HEK293T (cell line): Measurements from ENCODE around the gene OR2M2.

Source experiments
- CTCF ChIA-PET: fragments of 350-600 bp; formaldehyde crosslinking; extraction: SDS; loops from one replicate; lab custom pipeline; 2021; ENCODE audit warnings: antibody characterized with exemption, inconsistent platforms; lab: Yijun Ruan, JAX
- POLR2A ChIA-PET: fragments of 350-600 bp; formaldehyde crosslinking; extraction: SDS; loops from one replicate; lab custom pipeline; 2020; ENCODE audit warnings: antibody characterized with exemption, inconsistent platforms; lab: Yijun Ruan, JAX
- DNase-seq: peaks from one replicate; pipeline ENCODE4 v3.0.0; 2012; ENCODE audit warnings: mixed read lengths; ENCODE audit errors: extremely low spot score
- ARNT ChIP-seq: fragments of 450-650 bp; IDR thresholded peaks from 2 replicates; pipeline ENCODE4 v1.6.1; 2017; ENCODE audit warnings: mild to moderate bottlenecking
- BHLHE40 ChIP-seq: fragments of 450-650 bp; IDR thresholded peaks from 2 replicates; pipeline ENCODE4 v1.6.1; 2016; ENCODE audit warnings: mild to moderate bottlenecking, moderate library complexity, borderline replicate concordance
- CTBP1 ChIP-seq: fragments of 450-650 bp; IDR thresholded peaks from 2 replicates; pipeline ENCODE4 v1.6.1; 2016; ENCODE audit warnings: borderline replicate concordance
- ELF4 ChIP-seq: fragments of 450-650 bp; IDR thresholded peaks from 2 replicates; pipeline ENCODE4 v1.6.1; 2017; ENCODE audit warnings: antibody characterized with exemption
- FOXA1 ChIP-seq: fragments of 450-650 bp; IDR thresholded peaks from 2 replicates; pipeline ENCODE4 v1.6.1; 2016; ENCODE audit warnings: mild to moderate bottlenecking
- FOXK2 ChIP-seq: fragments of 450-650 bp; IDR thresholded peaks from 2 replicates; pipeline ENCODE4 v1.6.1; 2016; ENCODE audit warnings: mild to moderate bottlenecking
- FOXM1 ChIP-seq: fragments of 450-650 bp; IDR thresholded peaks from 2 replicates; pipeline ENCODE4 v1.6.1; 2017; ENCODE audit warnings: mild to moderate bottlenecking, borderline replicate concordance
- HDGF ChIP-seq: fragments of 450-650 bp; IDR thresholded peaks from 2 replicates; pipeline ENCODE4 v1.6.1; 2017; ENCODE audit warnings: antibody characterized with exemption, borderline replicate concordance
- L3MBTL2 ChIP-seq: fragments of 450-650 bp; conservative IDR thresholded peaks from 2 replicates; pipeline ENCODE4 v1.6.1; 2016; ENCODE audit warnings: mild to moderate bottlenecking
- LEF1 ChIP-seq: fragments of 450-650 bp; IDR thresholded peaks from 2 replicates; pipeline ENCODE4 v1.6.1; 2017; ENCODE audit warnings: mild to moderate bottlenecking, borderline replicate concordance
- NFRKB ChIP-seq: fragments of 450-650 bp; IDR thresholded peaks from 2 replicates; pipeline ENCODE4 v1.6.1; 2016; ENCODE audit warnings: mild to moderate bottlenecking, moderate library complexity
- SP1 ChIP-seq: fragments of 450-650 bp; IDR thresholded peaks from 2 replicates; pipeline ENCODE4 v1.6.1; 2017
- SUZ12 ChIP-seq: fragments of 450-650 bp; IDR thresholded peaks from 2 replicates; pipeline ENCODE4 v1.6.1; 2016; ENCODE audit warnings: mild to moderate bottlenecking
- TARDBP ChIP-seq: fragments of 450-650 bp; IDR thresholded peaks from 2 replicates; pipeline ENCODE4 v1.6.1; 2016
- ZNF384 ChIP-seq: fragments of 450-650 bp; IDR thresholded peaks from 2 replicates; pipeline ENCODE4 v1.6.1; 2016
- TF ChIP-seq, protein P1 (sequence below): fragments of 450-650 bp; IDR thresholded peaks from 2 replicates; pipeline ENCODE4 v1.6.1; 2016

Gene OR2M2

DNA sequence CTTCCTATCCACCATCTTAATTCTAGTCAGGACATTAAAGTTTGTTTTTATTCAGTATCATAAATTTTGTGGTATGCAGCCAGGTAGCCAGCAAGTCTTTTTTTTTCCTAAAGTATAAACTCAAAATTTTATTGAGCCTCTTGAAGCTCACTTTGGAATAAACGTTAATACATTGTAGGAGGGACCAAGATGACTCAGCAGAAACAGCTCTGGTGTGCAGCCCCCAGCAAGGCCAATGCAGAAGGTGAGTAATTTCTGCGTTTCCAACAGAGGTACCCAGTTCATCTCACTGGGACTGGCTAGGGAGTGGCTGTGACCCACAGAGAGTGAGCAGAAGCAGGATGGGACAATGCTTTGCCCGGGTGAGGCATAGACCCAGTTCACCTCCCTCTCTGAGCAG lies 12.7 kb downstream of the OR2M2 start:
- no peak for TF ChIP-seq CTBP1
- TF ChIP-seq TARDBP: no peak
- no peak for TF ChIP-seq BHLHE40
- TF ChIP-seq LEF1: no peak
- TF ChIP-seq, protein P1, sequence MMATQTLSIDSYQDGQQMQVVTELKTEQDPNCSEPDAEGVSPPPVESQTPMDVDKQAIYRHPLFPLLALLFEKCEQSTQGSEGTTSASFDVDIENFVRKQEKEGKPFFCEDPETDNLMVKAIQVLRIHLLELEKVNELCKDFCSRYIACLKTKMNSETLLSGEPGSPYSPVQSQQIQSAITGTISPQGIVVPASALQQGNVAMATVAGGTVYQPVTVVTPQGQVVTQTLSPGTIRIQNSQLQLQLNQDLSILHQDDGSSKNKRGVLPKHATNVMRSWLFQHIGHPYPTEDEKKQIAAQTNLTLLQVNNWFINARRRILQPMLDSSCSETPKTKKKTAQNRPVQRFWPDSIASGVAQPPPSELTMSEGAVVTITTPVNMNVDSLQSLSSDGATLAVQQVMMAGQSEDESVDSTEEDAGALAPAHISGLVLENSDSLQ: no peak
- TF ChIP-seq FOXA1: no peak
- TF ChIP-seq ZNF384: no peak
- no peak for TF ChIP-seq ARNT
- no peak for TF ChIP-seq FOXM1
- no peak for TF ChIP-seq L3MBTL2
- no peak for TF ChIP-seq ELF4
- TF ChIP-seq SUZ12: no peak
- TF ChIP-seq SP1: no peak
- POLR2A ChIA-PET: no interaction called here
- no peak for DNase-seq
- CTCF ChIA-PET: no interaction called here

DNA sequence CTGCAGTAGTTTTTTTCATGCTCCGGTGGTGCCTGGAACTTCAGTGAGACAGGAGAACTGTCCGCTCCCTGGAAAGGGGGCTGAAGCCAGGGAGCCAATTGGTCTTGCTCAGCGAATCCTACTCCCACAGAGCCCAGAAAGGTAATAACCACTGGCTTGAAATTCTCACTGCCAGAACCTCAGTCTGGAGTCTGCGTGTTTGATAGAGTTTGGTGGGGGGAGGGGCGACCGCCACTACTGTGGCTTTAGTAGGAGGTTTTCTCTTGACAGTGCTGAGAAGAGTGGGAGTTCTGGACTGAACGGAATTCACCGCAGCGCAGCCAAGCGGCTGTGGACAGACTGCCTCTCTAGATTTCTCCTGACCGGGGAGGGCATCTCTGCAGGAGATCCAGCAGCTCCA lies 14.4 kb downstream of the OR2M2 start:
- ChIA-PET POLR2A (no interaction called here), CTCF (no interaction called here)
- TF ChIP-seq LEF1 (no peak), FOXK2 (no peak), ELF4 (no peak), ZNF384 (no peak), SUZ12 (no peak), HDGF (no peak), NFRKB (no peak), L3MBTL2 (no peak), FOXM1 (no peak), CTBP1 (no peak), FOXA1 (no peak), BHLHE40 (no peak), SP1 (no peak), TARDBP (no peak), ARNT (no peak)
- TF ChIP-seq, protein P1: no peak
- DNase-seq: no peak

DNA sequence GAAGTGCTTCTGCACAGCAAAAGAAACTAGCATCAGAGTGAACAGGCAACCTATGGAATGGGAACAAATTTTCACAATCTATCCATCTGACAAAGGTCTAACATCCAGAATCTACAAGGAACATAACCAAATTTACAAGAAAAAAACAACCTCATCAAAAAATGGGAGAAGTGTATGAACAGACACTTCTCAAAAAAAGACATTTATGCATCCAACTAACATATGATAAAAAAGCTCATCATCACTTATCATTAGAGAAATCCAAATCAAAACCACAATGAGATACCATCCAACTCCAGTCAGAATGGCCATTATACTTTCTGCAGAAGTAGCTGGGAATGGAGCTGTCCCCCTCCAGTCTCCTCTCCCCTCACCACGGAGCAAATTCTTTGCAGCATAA lies 19.5 kb downstream of the OR2M2 start:
- no peak for TF ChIP-seq ARNT
- TF ChIP-seq SUZ12: no peak
- TF ChIP-seq, protein P1: no peak
- TF ChIP-seq NFRKB: no peak
- no peak for TF ChIP-seq TARDBP
- no peak for TF ChIP-seq CTBP1
- TF ChIP-seq FOXM1: no peak
- no peak for TF ChIP-seq LEF1
- TF ChIP-seq HDGF: no peak
- TF ChIP-seq BHLHE40: no peak
- TF ChIP-seq FOXA1: no peak
- CTCF ChIA-PET: no interaction called here
- no peak for DNase-seq
- POLR2A ChIA-PET: no interaction called here

DNA sequence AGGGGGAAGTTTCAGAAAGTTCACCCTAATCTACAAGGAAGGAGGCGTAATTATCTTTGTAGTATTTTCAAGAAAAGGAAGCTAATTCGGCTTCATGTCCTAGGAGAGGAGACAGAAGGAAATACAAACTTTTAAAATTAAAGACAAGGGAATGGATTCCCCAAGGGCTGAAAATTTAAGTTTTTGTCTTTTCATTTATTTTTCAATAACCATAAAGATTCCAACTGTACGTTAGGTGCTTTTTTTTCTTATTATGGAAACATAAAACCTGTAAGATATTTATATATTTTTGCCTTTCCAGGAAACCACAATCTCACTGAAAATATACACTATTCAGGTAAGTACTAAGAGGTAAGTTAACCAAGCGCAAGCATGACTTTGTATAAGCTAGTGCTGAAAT lies 22.3 kb downstream of the OR2M2 start, which contains the start of gene OR2M3:
TSS of gene OR2M3 (plus strand) at position 301 of the 400 bp plus-strand sequence. CDS start 5,803 bp downstream, outside the sequence.
- CTCF ChIA-PET: no interaction called here

DNA sequence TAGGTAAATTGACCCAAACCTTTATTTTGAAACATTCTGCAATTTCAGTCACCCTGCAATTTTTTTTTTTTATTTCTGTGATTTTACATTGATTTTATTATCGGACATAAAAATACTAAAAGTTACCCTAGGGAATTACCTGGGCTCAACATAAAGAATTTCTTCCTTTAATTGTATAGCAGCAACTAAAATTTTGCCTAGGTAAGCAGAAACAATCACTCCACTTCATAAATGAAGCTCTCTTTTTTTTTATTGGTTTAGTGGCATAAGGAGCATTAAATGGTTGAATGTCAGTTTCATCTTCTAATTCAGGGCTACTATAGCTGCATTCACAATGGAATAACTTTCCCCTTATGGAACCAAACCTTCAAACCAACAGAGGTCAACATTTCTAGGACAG lies 41.3 kb downstream of the OR2M2 start:
- ChIA-PET POLR2A (no interaction called here), CTCF (no interaction called here)
- TF ChIP-seq ARNT: no peak
- no peak for TF ChIP-seq L3MBTL2
- no peak for TF ChIP-seq FOXK2
- no peak for TF ChIP-seq HDGF
- TF ChIP-seq SUZ12: no peak
- TF ChIP-seq, protein P1: no peak
- no peak for TF ChIP-seq FOXM1
- no peak for TF ChIP-seq ZNF384
- TF ChIP-seq NFRKB: no peak
- no peak for TF ChIP-seq SP1
- no peak for TF ChIP-seq ELF4
- DNase-seq: no peak

More for the DNA sequence above, 22.3 kb downstream of the OR2M2 start, which contains the start of gene OR2M3:
- POLR2A ChIA-PET: no interaction called here
- DNase-seq: no peak
- TF ChIP-seq SUZ12 (no peak), TARDBP (no peak), NFRKB (no peak), FOXA1 (no peak), L3MBTL2 (no peak), ELF4 (no peak), HDGF (no peak), FOXK2 (no peak)

DNA sequence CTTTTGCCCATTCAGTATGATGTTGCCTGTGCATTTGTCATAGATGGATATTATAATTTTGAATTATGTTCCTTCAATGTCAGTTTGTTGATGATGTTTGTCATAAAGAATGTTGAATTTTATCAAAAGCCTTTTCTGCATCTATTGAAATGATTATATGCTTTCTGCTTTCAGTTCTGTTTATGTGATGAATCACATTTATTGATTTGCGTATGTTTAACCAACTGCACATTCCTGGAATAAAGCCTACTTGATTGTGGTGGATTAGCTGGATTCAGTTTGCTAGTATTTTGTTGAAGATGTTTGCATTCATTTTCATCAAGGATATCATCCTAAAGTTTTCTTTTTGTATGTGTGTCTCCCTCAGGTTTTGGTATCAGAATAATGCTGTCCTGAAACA lies 50.9 kb downstream of the OR2M2 start:
- ChIA-PET POLR2A (no interaction called here), CTCF (no interaction called here)
- TF ChIP-seq ARNT (no peak), SUZ12 (no peak), FOXM1 (no peak), ZNF384 (no peak), FOXA1 (no peak), FOXK2 (no peak), NFRKB (no peak), SP1 (no peak), ELF4 (no peak), LEF1 (no peak), L3MBTL2 (no peak), TARDBP (no peak), HDGF (no peak), BHLHE40 (no peak), CTBP1 (no peak)
- TF ChIP-seq, protein P1: no peak
- no peak for DNase-seq
